K562 (cell line): Measurements from ENCODE around the gene PSMA1. TPM values are rescaled to one million over a fixed set of nuclear protein-coding genes. Genes with fewer than 3 reads are reported as not detected.

ENCODE experiments used
- ATAC-seq: fragments of 200-7000 bp; cut with Tn5 transposase; 3 replicates; pipeline ENCODE4 v1.9.1; 2020; ENCODE audit warnings: moderate library complexity
- BruUV-seq: library from RNA; stranded (reverse); fragments of 400-500 nt; replicated peaks from 2 replicates; lab custom pipeline; 2021; lab: Mats Ljungman, UMichigan
- CTCF ChIA-PET: fragments of 300-600 bp; formaldehyde crosslinking; extraction: SDS; loops from one replicate; lab custom pipeline; 2021; ENCODE audit warnings: low intra/inter-chr PET ratio; lab: Yijun Ruan, JAX
- POLR2A ChIA-PET: fragments of 300-600, 350-650 bp; sonication (Branson Sonifier 250); formaldehyde crosslinking; extraction: SDS; loops from one replicate; lab custom pipeline; 2021; ENCODE audit warnings: antibody characterized with exemption, inconsistent platforms; lab: Yijun Ruan, JAX
- DNase-seq, 4 experiments: peaks; one replicate each; pipeline versions ENCODE4 v3.0.0 to v3.0.0-alpha.2; 2011 to 2018; ENCODE audit warnings: low spot score in 3 of 4, mixed read lengths in 3 of 4; ENCODE audit errors: extremely low read depth in 1 of 4
- FAIRE-seq: peaks from 2 replicates; lab custom pipeline; 2011; peaks lifted over from hg19 to GRCh38; lab: Jason Lieb, UNC
- H2AFZ ChIP-seq: 2 replicates; pipeline ENCODE4 v1.6.0; 2011; ENCODE audit warnings: low read depth, low read length, control low read depth, inconsistent platforms
- H3K27ac ChIP-seq: fragments of 200-600 bp; 3 replicates; pipeline ENCODE4 v1.8.0; 2011; ENCODE audit warnings: low read depth, mild to moderate bottlenecking, control low read depth, inconsistent platforms, low read length, moderate library complexity, mixed read lengths; ENCODE audit errors: extremely low read depth
- H3K27me3 ChIP-seq, 2 experiments: fragments of 300-600 bp in 1 of 2; 2 replicates in 1 of 2; 3 replicates in 1 of 2; pipeline versions ENCODE4 v1.6.0 to v1.8.0; 2011; ENCODE audit warnings: inconsistent platforms in 2 of 2, low read length in 2 of 2, mild to moderate bottlenecking in 1 of 2, mixed read lengths in 1 of 2, moderate library complexity in 1 of 2; ENCODE audit not compliant: control insufficient read depth in 2 of 2, insufficient read depth in 2 of 2
- H3K36me3 ChIP-seq: fragments of 300-600 bp; 3 replicates; pipeline ENCODE4 v1.8.0; 2011; ENCODE audit warnings: mild to moderate bottlenecking, low read length, inconsistent platforms; ENCODE audit not compliant: control insufficient read depth, insufficient read depth
- H3K4me1 ChIP-seq, 2 experiments: fragments of 200-600 bp in 1 of 2; replicated peaks in 1 of 2; 2 replicates in 1 of 2; 3 replicates in 1 of 2; pipeline versions ENCODE4 v1.5.1 to v1.8.0; 2011; ENCODE audit warnings: inconsistent platforms in 2 of 2, low read length in 2 of 2, mild to moderate bottlenecking in 1 of 2, mixed read lengths in 1 of 2, moderate library complexity in 1 of 2; ENCODE audit not compliant: control insufficient read depth in 2 of 2, insufficient read depth in 2 of 2
- H3K4me2 ChIP-seq: 2 replicates; pipeline ENCODE4 v1.6.1; 2011; ENCODE audit warnings: low read length, control low read depth, inconsistent platforms, mixed read lengths; ENCODE audit not compliant: insufficient read depth
- H3K4me3 ChIP-seq: fragments of 200-600 bp; sonication (generic), shearing (Covaris generic); 2 replicates; pipeline ENCODE4 v1.5.1; 2016; ENCODE audit warnings: control low read depth, inconsistent platforms
- H3K79me2 ChIP-seq: fragments of 200-600 bp; 3 replicates; pipeline ENCODE4 v1.8.0; 2011; ENCODE audit warnings: low read length, inconsistent platforms; ENCODE audit not compliant: control insufficient read depth, insufficient read depth
- H3K9ac ChIP-seq, 2 experiments: 2 replicates each; pipeline versions ENCODE4 v1.6.0 to v1.6.1; 2011; ENCODE audit warnings: low read depth in 2 of 2, low read length in 2 of 2, control low read depth in 1 of 2, inconsistent platforms in 1 of 2, mild to moderate bottlenecking in 1 of 2, mixed read lengths in 1 of 2; ENCODE audit not compliant: insufficient read depth in 1 of 2
- H3K9me1 ChIP-seq: one replicate; pipeline ENCODE4 v1.6.0; 2011; ENCODE audit warnings: inconsistent platforms, mild to moderate bottlenecking, low read length, moderate library complexity; ENCODE audit not compliant: control insufficient read depth, insufficient read depth
- H3K9me3 ChIP-seq: replicated peaks from 2 replicates; pipeline ENCODE4 v1.5.1; 2011; ENCODE audit warnings: low read depth, low read length, inconsistent platforms; ENCODE audit not compliant: control insufficient read depth, insufficient read depth
- H4K20me1 ChIP-seq: replicated peaks from 2 replicates; pipeline ENCODE4 v1.6.1; 2011; ENCODE audit warnings: low read length, inconsistent platforms, mixed read lengths; ENCODE audit not compliant: control insufficient read depth, insufficient read depth
- CBFB ChIP-seq: sonication (generic); formaldehyde crosslinking; IDR thresholded peaks from 2 replicates; pipeline ENCODE4 v1.4.0; 2020; ENCODE audit warnings: mild to moderate bottlenecking, missing genetic modification reagents
- CTBP1 ChIP-seq: fragments of 450-650 bp; IDR thresholded peaks from 2 replicates; pipeline ENCODE4 v1.6.1; 2016; ENCODE audit warnings: borderline replicate concordance
- ELF1 ChIP-seq: fragments of 200-800 bp; sonication (Bioruptor generic); IDR thresholded peaks from 2 replicates; pipeline ENCODE4 v1.6.1; 2016; ENCODE audit warnings: missing genetic modification characterization, missing compliant biosample characterization
- ESRRB ChIP-seq: fragments of 250-450 bp; sonication (Bioruptor Pico); IDR thresholded peaks from 2 replicates; pipeline ENCODE4 v1.5.0; 2020; ENCODE audit warnings: mild to moderate bottlenecking, moderate library complexity, borderline replicate concordance
- EWSR1 ChIP-seq: fragments of 450-650 bp; IDR thresholded peaks from 2 replicates; pipeline ENCODE4 v1.6.1; 2018; ENCODE audit warnings: borderline replicate concordance, mild to moderate bottlenecking, low read depth, moderate library complexity; ENCODE audit not compliant: partially characterized antibody
- HDAC2 ChIP-seq: fragments of 450-650 bp; IDR thresholded peaks from 2 replicates; pipeline ENCODE4 v1.6.1; 2016; ENCODE audit warnings: mild to moderate bottlenecking
- IFI16 ChIP-seq: fragments of 250-450 bp; sonication (Bioruptor Pico); IDR thresholded peaks from 2 replicates; pipeline ENCODE4 v2.1.2; 2022; ENCODE audit warnings: mild to moderate bottlenecking, inconsistent platforms
- MEF2D ChIP-seq: conservative IDR thresholded peaks from 2 replicates; pipeline ENCODE4 v1.6.1; 2016; ENCODE audit warnings: low read depth, missing genetic modification characterization, missing compliant biosample characterization
- NFRKB ChIP-seq: fragments of 450-650 bp; IDR thresholded peaks from 2 replicates; pipeline ENCODE4 v1.6.1; 2016; ENCODE audit warnings: low read depth
- PCBP2 ChIP-seq: fragments of 200-400 bp; formaldehyde crosslinking; IDR thresholded peaks from 2 replicates; pipeline ENCODE4 v1.6.1; 2018; ENCODE audit warnings: low read length, low read depth, mild to moderate bottlenecking, moderate library complexity; ENCODE audit not compliant: poor library complexity, severe bottlenecking
- RBM17 ChIP-seq: fragments of 200-400 bp; formaldehyde crosslinking; IDR thresholded peaks from 2 replicates; pipeline ENCODE4 v1.6.1; 2017; ENCODE audit warnings: low read depth, mild to moderate bottlenecking, low read length, borderline replicate concordance
- SUPT5H ChIP-seq: fragments of 450-650 bp; IDR thresholded peaks from 2 replicates; pipeline ENCODE4 v1.6.1; 2016
- ZNF124 ChIP-seq: sonication (generic); formaldehyde crosslinking; IDR thresholded peaks from 2 replicates; pipeline ENCODE4 v1.8.1; 2022; ENCODE audit warnings: missing genetic modification reagents
- ZNF253 ChIP-seq: fragments of 250-450 bp; sonication (Bioruptor Pico); conservative IDR thresholded peaks from 2 replicates; pipeline ENCODE4 v1.6.1; 2021; ENCODE audit warnings: mild to moderate bottlenecking
- ZNF79 ChIP-seq: fragments of 250-450 bp; sonication (Bioruptor Pico); IDR thresholded peaks from 2 replicates; pipeline ENCODE4 v1.4.0; 2020; ENCODE audit warnings: low read depth, mild to moderate bottlenecking, moderate library complexity
- WGBS: fragments of 100-300 bp; shearing (Covaris generic); methylation state at CpG from one replicate; pipeline ENCODE4 v1.1.6; 2016; ENCODE audit warnings: low coverage, mixed read lengths; ENCODE audit not compliant: insufficient coverage; ENCODE audit errors: missing lambda C conversion rate; 5-methylcytosine and 5-hydroxymethylcytosine counted together
- in situ Hi-C: fragments of 300-500 bp; cut with MboI; formaldehyde crosslinking; loops from 4 replicates; pipeline ENCODE4 v1.15.0; 2018; ENCODE audit warnings: inconsistent platforms, mixed read lengths
- intact Hi-C: fragments of 100-400 bp; cut with micrococcal nuclease; formaldehyde crosslinking; loops from 2 replicates; pipeline ENCODE4 v1.14.2; 2022
- polyA plus RNA-seq, 8 experiments: library from polyadenylated mRNA; depleted of rRNA in 4 of 8; stranded (reverse) in 5 of 8; unstranded in 3 of 8; fragments of >200 nt; fragmentation: Nextera tagmentation in 2 of 8; fragmentation: Illumina TruSeq in 1 of 8; extraction: Ambion mirVana in 2 of 8; extraction: Trizol in 1 of 8; gene quantifications; 2 replicates each; pipeline versions ENCODE4 v1.2.1 to v1.2.3, GENCODE V29; 2011 to 2014; ENCODE audit warnings: inconsistent platforms in 1 of 8, missing spikeins in 1 of 8
- total RNA-seq, 7 experiments: library from RNA; depleted of rRNA in 6 of 7; stranded (reverse); fragments of >200 nt in 6 of 7; fragmentation: Illumina TruSeq in 2 of 7; extraction: Trizol in 2 of 7; gene quantifications; 2 replicates each; pipeline versions ENCODE4 v1.2.1 to v1.2.3, GENCODE V29; 2011 to 2021; ENCODE audit warnings: low replicate concordance in 1 of 7
- TF ChIP-seq, protein P1 (sequence below): fragments of 450-650 bp; IDR thresholded peaks from 2 replicates; pipeline ENCODE4 v1.6.1; 2016; ENCODE audit warnings: low read depth, mild to moderate bottlenecking, moderate library complexity
- TF ChIP-seq, protein P2 (sequence below), 2 experiments: fragments of 250-450 bp in 1 of 2; fragments of 450-650 bp in 1 of 2; sonication (Bioruptor Pico) in 1 of 2; IDR thresholded peaks; 2 replicates each; pipeline versions ENCODE4 v1.6.1 to v1.8.0; 2016 to 2021; ENCODE audit warnings: mild to moderate bottlenecking in 2 of 2, moderate library complexity in 2 of 2, missing compliant biosample characterization in 1 of 2, missing genetic modification characterization in 1 of 2
- TF ChIP-seq, protein P3 (sequence below): sonication (generic); formaldehyde crosslinking; IDR thresholded peaks from 2 replicates; pipeline ENCODE4 v1.9.0; 2022; ENCODE audit warnings: mild to moderate bottlenecking, missing genetic modification reagents
- TF ChIP-seq, protein P4 (sequence below): fragments of 250-450 bp; sonication (Bioruptor Pico); IDR thresholded peaks from 2 replicates; pipeline ENCODE4 v1.5.0; 2022; ENCODE audit warnings: mild to moderate bottlenecking

Gene PSMA1
- total and polyA plus RNA-seq, 9 of the 15 experiments (the other 6 are each of a cell fraction or from before 2014, with no cell fraction given), result 283 to 1,007 (median 424) TPM

DNA sequence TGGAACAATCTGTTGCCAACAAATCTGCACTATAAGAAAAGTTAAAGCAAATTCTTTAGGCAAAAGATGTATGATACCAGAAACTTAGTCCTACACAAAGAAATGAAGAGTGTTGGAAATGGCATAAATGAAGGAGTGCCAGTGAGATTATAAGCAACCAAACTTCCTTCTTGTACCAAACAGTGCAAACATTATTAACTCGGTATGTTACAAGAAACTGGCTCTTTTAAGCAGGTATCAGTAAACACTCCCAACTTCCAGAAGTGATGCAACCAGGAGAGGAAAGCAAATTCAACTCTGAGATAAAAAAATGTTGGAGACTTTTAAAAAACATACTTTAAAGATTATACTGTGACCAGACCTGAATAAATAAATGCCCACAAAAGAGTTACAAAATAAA lies 49.1 kb downstream of the PSMA1 start:
- H3K9me1 ChIP-seq, result no peaks in the 10 kb centered on the region
- no peak overlapping the region for H3K27ac ChIP-seq
- H3K27me3 ChIP-seq, result no peaks in the 10 kb centered on the region
- DNase-seq (no peak), FAIRE-seq (no peak), ATAC-seq (no peak)
- H3K36me3 ChIP-seq, result peaks cover 96% of the 10 kb centered on the region
- no peak for TF ChIP-seq EWSR1
- TF ChIP-seq, protein P1, sequence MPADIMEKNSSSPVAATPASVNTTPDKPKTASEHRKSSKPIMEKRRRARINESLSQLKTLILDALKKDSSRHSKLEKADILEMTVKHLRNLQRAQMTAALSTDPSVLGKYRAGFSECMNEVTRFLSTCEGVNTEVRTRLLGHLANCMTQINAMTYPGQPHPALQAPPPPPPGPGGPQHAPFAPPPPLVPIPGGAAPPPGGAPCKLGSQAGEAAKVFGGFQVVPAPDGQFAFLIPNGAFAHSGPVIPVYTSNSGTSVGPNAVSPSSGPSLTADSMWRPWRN, result no peak
- no peak for TF ChIP-seq ESRRB (CRISPR knock-in tag)
- no peak for TF ChIP-seq HDAC2
- TF ChIP-seq ZNF253, result no peak
- no peak for TF ChIP-seq CTBP1
- TF ChIP-seq, protein P2, sequence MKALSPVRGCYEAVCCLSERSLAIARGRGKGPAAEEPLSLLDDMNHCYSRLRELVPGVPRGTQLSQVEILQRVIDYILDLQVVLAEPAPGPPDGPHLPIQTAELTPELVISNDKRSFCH (CRISPR knock-in tag; IDR thresholded peaks at IDR 0.05), result no peak
- TF ChIP-seq, protein P2 (tag; IDR thresholded peaks at IDR 0.05), result no peak
- no peak for TF ChIP-seq RBM17
- no peak for TF ChIP-seq ZNF79 (CRISPR knock-in tag)
- no peak for TF ChIP-seq MEF2D (tag)
- TF ChIP-seq NFRKB, result no peak
- no peak for TF ChIP-seq IFI16 (CRISPR knock-in tag)
- TF ChIP-seq ELF1 (tag), result no peak
- TF ChIP-seq CBFB, result no peak
- TF ChIP-seq PCBP2, result no peak
- TF ChIP-seq, protein P3, sequence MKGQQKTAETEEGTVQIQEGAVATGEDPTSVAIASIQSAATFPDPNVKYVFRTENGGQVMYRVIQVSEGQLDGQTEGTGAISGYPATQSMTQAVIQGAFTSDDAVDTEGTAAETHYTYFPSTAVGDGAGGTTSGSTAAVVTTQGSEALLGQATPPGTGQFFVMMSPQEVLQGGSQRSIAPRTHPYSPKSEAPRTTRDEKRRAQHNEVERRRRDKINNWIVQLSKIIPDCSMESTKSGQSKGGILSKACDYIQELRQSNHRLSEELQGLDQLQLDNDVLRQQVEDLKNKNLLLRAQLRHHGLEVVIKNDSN, result no peak
- TF ChIP-seq SUPT5H, result no peak
- no peak for TF ChIP-seq ZNF124 (CRISPR knock-in tag)
- TF ChIP-seq, protein P4, sequence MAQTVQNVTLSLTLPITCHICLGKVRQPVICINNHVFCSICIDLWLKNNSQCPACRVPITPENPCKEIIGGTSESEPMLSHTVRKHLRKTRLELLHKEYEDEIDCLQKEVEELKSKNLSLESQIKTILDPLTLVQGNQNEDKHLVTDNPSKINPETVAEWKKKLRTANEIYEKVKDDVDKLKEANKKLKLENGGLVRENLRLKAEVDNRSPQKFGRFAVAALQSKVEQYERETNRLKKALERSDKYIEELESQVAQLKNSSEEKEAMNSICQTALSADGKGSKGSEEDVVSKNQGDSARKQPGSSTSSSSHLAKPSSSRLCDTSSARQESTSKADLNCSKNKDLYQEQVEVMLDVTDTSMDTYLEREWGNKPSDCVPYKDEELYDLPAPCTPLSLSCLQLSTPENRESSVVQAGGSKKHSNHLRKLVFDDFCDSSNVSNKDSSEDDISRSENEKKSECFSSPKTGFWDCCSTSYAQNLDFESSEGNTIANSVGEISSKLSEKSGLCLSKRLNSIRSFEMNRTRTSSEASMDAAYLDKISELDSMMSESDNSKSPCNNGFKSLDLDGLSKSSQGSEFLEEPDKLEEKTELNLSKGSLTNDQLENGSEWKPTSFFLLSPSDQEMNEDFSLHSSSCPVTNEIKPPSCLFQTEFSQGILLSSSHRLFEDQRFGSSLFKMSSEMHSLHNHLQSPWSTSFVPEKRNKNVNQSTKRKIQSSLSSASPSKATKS (CRISPR knock-in tag), result no peak
- BruUV-seq, result no TSS peak
- no peak overlapping the region for H3K9ac ChIP-seq
- no peak overlapping the region for H2AFZ ChIP-seq
- H3K4me2 ChIP-seq, result no peak overlapping the region
- CTCF ChIA-PET, result no interaction called here
- intact Hi-C loops, result no loop called here
- no peaks in the 10 kb centered on the region for H3K79me2 ChIP-seq
- H3K4me3 ChIP-seq, result no peak overlapping the region
- WGBS, result 63% methylated on average over 1 of the region's 1 CpG
- H4K20me1 ChIP-seq, result no peaks in the 10 kb centered on the region
- in situ Hi-C loops, result no loop called here
- no peaks in the 10 kb centered on the region for H3K9me3 ChIP-seq
- POLR2A ChIA-PET, result interaction anchor here (0.6 kb wide), 1 partner anchor 218 kb away, joined by 3 read pairs; no protein-coding TSS in a partner anchor
- H3K4me1 ChIP-seq, result no peaks in the 10 kb centered on the region; a peak in 1 of 5 replicates
